A549 treated with Hydrocortisone at 1 μM for 4 hours (cell line): ENCODE measurements around the gene SLC30A7. TPM values are rescaled to one million over a fixed set of nuclear protein-coding genes. Genes with fewer than 3 reads are reported as not detected.

Experiments used
- total RNA-seq: library from RNA; stranded (reverse); fragments of 200-300 nt; extraction: Qiagen RNA extraction; gene quantifications from 5 replicates; pipeline ENCODE4 v1.2.3, GENCODE V29; 2022

SLC30A7 gene, protein sequence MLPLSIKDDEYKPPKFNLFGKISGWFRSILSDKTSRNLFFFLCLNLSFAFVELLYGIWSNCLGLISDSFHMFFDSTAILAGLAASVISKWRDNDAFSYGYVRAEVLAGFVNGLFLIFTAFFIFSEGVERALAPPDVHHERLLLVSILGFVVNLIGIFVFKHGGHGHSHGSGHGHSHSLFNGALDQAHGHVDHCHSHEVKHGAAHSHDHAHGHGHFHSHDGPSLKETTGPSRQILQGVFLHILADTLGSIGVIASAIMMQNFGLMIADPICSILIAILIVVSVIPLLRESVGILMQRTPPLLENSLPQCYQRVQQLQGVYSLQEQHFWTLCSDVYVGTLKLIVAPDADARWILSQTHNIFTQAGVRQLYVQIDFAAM
- 6.2 to 12.2 TPM (median 9.7 TPM) in 5 replicates for total RNA-seq

DNA sequence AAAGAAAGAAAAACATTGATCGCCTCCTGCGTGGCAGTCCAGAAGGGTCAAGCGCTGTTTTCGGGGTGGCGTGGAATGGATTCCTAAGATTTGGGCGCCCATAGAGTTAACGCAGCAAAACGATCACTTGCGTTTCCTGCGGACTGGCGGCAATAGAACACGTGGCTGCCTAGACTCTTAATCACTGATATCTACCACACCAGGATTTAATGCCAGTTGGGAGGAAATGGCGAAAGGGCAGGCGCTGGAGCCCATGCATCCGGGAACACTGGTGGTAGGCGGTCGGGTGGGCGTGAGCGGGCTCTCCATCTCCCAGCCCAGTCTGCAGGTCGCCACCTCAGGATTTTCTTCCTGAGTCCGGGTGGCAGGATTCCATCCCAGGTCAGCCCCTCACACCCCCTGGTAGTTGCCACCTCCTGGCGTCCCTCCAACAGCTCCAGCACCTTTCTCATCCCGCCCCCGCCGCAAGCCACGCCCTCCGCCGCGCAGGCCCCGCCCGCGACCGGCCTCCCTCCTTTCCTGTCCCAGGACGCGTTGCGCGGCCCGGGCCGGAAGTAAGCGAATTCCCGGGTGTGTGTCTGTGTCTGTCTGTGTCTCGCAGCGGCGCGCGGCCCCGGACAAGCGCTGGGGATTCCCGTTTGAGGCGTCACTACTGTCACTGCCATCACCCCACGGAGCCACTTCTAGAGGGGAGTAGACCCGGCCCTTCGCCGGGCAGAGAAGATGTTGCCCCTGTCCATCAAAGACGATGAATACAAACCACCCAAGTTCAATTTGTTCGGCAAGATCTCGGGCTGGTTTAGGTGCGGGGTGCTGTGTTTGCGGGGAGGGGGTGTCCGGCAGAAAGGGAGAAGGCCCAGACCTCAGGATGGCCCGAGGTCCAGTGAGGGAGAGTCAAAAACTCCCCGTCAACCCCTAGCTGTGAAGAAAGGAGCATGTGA lies at the start of gene SLC30A7:
TSS of gene SLC30A7 (plus strand) at position 551 of the 941 bp plus-strand sequence. CDS start at position 724, 173 bp downstream.

DNA sequence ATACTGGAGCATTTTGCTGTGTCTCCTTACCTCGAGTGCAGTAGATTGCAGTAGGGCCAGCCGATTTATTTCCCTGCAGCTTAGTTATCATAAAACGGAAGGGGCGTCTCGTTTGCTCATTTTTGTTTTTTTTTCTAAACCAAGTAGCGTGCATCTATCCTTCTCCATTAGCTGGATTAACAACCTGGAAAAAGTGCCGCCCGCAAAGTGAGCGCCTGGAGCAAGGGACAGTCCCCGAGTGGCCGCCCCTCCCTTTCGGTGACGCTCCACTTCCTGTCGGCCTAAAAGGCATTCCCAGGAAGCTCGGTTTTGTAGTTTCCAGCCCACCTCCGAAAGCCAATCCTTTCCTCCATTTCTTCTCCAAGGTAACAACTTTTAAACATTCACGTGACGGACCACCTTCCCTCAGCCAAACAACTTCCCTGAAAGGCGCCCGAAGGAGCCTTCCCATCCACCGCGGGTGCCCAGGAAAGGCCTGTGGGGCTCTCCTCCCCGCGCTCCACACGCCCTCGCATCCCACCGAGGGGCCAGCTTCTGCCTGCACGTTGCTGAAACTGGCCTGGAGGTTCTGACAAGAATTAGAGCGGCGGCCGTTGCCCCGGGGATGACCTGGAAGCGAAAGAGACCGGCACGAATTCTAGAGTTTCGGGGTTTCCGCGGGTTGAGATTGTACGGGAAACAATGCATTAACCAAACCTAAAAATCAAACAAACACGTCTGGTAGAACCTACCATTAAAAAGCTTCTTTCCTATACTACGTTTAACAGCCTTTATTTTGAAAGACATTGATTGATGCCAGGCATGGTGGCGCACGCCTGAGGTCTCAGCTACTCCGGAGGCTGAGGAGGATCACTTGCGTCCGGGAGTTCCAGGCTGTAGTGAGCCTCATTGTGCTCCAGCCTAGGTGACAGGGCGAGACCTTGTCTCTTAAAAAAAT lies 1.0 kb upstream of the SLC30A7 start, which contains the start of gene EXTL2:
TSS of gene EXTL2 (minus strand) at position 240 of the 937 bp plus-strand sequence. CDS start 6,085 bp downstream, outside the sequence.

DNA sequence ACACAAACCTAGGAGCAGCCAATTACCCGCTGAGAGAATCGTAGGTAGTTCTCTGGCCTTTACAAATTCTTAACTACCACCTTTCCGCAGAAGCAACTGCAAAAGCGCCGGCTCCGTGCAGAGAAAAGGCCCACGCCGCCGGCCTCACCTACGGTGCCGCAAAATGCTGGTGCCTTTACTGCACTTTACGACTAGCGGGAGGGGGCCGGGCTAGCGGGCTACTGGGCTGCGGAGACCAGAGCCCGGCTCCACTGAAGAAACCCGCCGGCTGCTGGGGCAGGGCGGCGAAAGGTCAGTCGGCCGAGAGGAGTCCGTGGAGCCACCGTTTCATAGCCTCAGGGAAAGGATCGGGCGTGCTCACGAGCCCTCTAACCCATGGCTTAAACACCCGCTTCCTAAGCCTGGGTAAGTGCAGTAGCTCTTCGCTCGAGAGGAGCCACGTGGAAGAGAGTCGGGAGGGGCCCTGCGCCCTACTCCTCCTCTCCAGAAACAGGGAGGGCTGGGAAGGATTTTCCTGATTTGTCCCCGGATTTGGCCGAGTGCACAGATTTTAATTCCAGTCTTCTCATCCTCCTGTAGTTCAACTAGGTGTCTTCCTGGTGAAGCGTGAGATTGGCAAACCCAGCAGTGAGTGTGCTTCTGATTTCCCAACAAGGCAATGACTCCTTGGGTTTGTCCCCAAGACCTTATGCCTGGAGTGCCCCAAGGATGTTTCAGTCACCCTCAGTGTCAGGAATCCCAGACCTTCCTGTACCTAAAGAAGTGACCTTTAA lies 130.0 kb downstream of the SLC30A7 start, which contains the start of gene DPH5:
TSS of gene DPH5 (minus strand) at position 128 of the 773 bp plus-strand sequence. CDS start 341 bp downstream, outside the sequence.

Other genes starting within 250 kb of the SLC30A7 start
- gene VCAM1, start 176.3 kb upstream of the SLC30A7 start, total RNA-seq: 0.02 to 0.06 TPM (median 0.05 TPM) in 4 of 5 replicates, not detected in the other
- gene EXTL2, start 1.2 kb upstream of the SLC30A7 start, total RNA-seq: 6.0 to 8.3 TPM (median 7.3 TPM) in 5 replicates
- 30.1 to 34.4 TPM (median 31.6 TPM) in 5 replicates for gene DPH5, start 129.7 kb downstream of the SLC30A7 start, total RNA-seq